Measurements from ENCODE around the gene CREB3L2. TPM values are rescaled to one million over a fixed set of nuclear protein-coding genes. Genes with fewer than 3 reads are reported as not detected.

CREB3L2 gene
- total and polyA plus RNA-seq, 8 donors = 5.8 to 258 (median 23.6) TPM

DNA sequence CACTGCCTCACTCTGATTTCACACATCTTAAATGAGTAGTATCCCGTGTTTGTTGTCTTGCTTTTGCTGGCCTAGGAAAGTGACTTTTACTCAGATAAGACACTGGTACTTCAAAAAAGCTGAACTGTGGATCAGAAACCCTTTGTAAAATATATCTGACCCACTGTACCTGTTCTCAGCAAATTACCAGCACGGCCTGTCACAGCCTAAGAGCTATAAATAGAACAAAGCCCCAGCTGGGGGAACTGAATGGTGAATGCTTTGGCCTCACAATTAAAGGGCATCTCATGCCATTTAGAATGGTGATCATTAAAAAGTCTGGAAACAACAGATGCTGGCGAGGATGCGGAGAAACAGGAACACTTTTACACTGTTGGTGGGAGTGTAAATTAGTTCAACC lies 76.1 kb downstream of the CREB3L2 start:
- peaks cover 8 to 49% (median 36%) of the 10 kb centered on the region in 4 donors for H3K36me3 ChIP-seq
- H3K27me3 ChIP-seq = no peaks in the 10 kb centered on the region
- WGBS, 5 donors = 57 to 80% (median 71%) methylated on average over 4 of the region's 4 CpGs
- H3K27ac ChIP-seq = no peak overlapping the region
- no peaks in the 10 kb centered on the region for H3K9me3 ChIP-seq
- no peak for DNase-seq
- TF ChIP-seq POLR2A (IDR thresholded peaks at IDR 0.05) = no peak
- TF ChIP-seq EP300 (IDR thresholded peaks at IDR 0.05) = no peak
- TF ChIP-seq, protein P1, sequence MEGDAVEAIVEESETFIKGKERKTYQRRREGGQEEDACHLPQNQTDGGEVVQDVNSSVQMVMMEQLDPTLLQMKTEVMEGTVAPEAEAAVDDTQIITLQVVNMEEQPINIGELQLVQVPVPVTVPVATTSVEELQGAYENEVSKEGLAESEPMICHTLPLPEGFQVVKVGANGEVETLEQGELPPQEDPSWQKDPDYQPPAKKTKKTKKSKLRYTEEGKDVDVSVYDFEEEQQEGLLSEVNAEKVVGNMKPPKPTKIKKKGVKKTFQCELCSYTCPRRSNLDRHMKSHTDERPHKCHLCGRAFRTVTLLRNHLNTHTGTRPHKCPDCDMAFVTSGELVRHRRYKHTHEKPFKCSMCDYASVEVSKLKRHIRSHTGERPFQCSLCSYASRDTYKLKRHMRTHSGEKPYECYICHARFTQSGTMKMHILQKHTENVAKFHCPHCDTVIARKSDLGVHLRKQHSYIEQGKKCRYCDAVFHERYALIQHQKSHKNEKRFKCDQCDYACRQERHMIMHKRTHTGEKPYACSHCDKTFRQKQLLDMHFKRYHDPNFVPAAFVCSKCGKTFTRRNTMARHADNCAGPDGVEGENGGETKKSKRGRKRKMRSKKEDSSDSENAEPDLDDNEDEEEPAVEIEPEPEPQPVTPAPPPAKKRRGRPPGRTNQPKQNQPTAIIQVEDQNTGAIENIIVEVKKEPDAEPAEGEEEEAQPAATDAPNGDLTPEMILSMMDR (IDR thresholded peaks at IDR 0.05) = no peak
- TF ChIP-seq POLR2AphosphoS5 (IDR thresholded peaks at IDR 0.05) = no peak
- peaks cover 3 to 39% (median 21%) of the 10 kb centered on the region in 4 donors for H3K4me1 ChIP-seq
- intact Hi-C loops (cut with DNase I; ENCODE audit: low total_unique reads) = no loop called here
- H3K4me3 ChIP-seq = no peak overlapping the region

- H3K36me3 ChIP-seq = peaks cover 8 to 49% (median 36%) of the 10 kb centered on the region in 4 donors
- H3K4me3 ChIP-seq = no peak overlapping the region
- H3K9me3 ChIP-seq = no peaks in the 10 kb centered on the region
- H3K27me3 ChIP-seq = no peaks in the 10 kb centered on the region
- DNase-seq = no peak
- H3K4me1 ChIP-seq = peaks cover 3 to 39% (median 18%) of the 10 kb centered on the region in 4 donors
- intact Hi-C loops (cut with DNase I; ENCODE audit: low total_unique reads) = no loop called here
- no peak overlapping the region for H3K27ac ChIP-seq
- TF ChIP-seq POLR2AphosphoS5 (IDR thresholded peaks at IDR 0.05) (no peak), POLR2A (IDR thresholded peaks at IDR 0.05) (no peak), EP300 (IDR thresholded peaks at IDR 0.05) (no peak)
- TF ChIP-seq, protein P1 (IDR thresholded peaks at IDR 0.05) = no peak
Measured at GRCh38 chr7:137925091-137925490, 76.8 kb downstream of the CREB3L2 start.

GRCh38 chr7:137923380-137923779 lies 78.5 kb downstream of the CREB3L2 start:
- 86 to 93% (median 89%) methylated on average over 5 of the region's 5 CpGs for WGBS, 5 donors

DNA sequence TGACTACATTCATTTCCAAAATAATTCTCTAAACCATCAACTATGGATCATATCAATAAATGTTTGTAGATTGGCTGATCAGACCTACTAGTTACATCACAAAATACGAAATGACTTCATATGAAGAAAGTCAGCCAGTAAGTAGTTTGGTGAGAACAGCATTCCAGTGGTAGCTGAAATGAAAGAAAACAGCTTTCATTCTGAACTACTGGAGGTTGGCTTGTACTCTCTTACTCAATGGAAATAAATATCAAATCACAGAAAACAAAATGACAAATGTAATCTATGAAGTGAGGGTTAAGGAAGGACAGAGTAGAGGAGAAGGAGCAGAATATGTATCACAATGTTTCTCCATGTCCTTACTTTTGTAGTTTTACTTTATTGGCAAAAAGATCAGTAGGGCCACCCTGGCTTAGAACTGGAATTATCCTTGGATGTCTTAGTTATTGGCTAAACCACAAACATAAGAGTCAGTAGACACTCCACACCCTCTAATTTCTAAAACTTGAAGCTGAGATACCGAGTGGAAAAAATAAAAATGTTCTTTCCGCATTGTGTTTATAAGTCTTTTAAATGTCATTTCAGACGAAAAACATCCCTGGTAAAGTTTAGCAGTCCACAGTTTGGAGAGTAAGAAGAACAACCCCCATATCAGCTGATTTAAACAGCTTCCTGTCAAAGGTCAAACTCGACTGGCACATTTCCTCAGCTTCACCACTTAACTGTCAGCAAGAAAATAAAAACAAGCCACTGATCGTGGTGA lies 81.1 kb downstream of the CREB3L2 start:
- no peak overlapping the region for H3K4me3 ChIP-seq
- H3K9me3 ChIP-seq = no peaks in the 10 kb centered on the region
- H3K4me1 ChIP-seq = peaks cover 0 to 50% (median 16%) of the 10 kb centered on the region in 4 donors
- WGBS, 5 donors = 47 to 71% (median 67%) methylated on average over 6 of the region's 6 CpGs
- peak overlapping the region in 3 of 5 donors; percentile 23 to 70 (median 47) for H3K27ac ChIP-seq
- TF ChIP-seq POLR2AphosphoS5 (IDR thresholded peaks at IDR 0.05) = no peak
- TF ChIP-seq POLR2A (IDR thresholded peaks at IDR 0.05) = no peak
- TF ChIP-seq, protein P1 (IDR thresholded peaks at IDR 0.05) = no peak
- TF ChIP-seq EP300 (IDR thresholded peaks at IDR 0.05) = no peak
- intact Hi-C loops (cut with DNase I; ENCODE audit: low total_unique reads) = no loop called here
- peaks cover 0 to 29% (median 19%) of the 10 kb centered on the region in 4 donors for H3K36me3 ChIP-seq
- no peak for DNase-seq
- H3K27me3 ChIP-seq = no peaks in the 10 kb centered on the region

More at GRCh38 chr7:137923380-137923779, 78.5 kb downstream of the CREB3L2 start:
- no peak overlapping the region for H3K27ac ChIP-seq
- no peak for DNase-seq
- H3K4me3 ChIP-seq = no peak overlapping the region
- no peaks in the 10 kb centered on the region for H3K9me3 ChIP-seq
- H3K27me3 ChIP-seq = no peaks in the 10 kb centered on the region
- TF ChIP-seq, protein P1 (IDR thresholded peaks at IDR 0.05) = no peak
- TF ChIP-seq EP300 (IDR thresholded peaks at IDR 0.05) (no peak), POLR2A (IDR thresholded peaks at IDR 0.05) (no peak), POLR2AphosphoS5 (IDR thresholded peaks at IDR 0.05) (no peak)
- peaks cover 8 to 49% (median 36%) of the 10 kb centered on the region in 4 donors for H3K36me3 ChIP-seq
- peaks cover 0 to 42% (median 16%) of the 10 kb centered on the region in 4 donors for H3K4me1 ChIP-seq
- intact Hi-C loops (cut with DNase I; ENCODE audit: low total_unique reads) = no loop called here
